ENCODE results near the gene TTLL12. TPM values are rescaled to one million over a fixed set of nuclear protein-coding genes. Genes with fewer than 3 reads are reported as not detected.

Gene TTLL12
- total RNA-seq, 1 experiment from 2014 or later = 100 TPM

- intact Hi-C loops (cut with micrococcal nuclease) = no loop called here
- RAD21 ChIA-PET (ENCODE audit: low non-redundant PET in 1 of 2, low total read pairs in 2 of 2, uncharacterized antibody in 2 of 2, unreplicated experiment in 2 of 2) = no interaction called here
- Histone ChIP-seq H3K9me2 (ENCODE audit: insufficient read depth) (no peaks in the 10 kb centered on the region), H3K4me1 (ENCODE audit: control insufficient read depth in 1 of 2, insufficient read depth in 2 of 2, low read length in 2 of 2) (peaks cover 5 to 25% of the 10 kb centered on the region in 2 experiments; a peak in 2 of 4 replicates), H3K79me2 (ENCODE audit: insufficient read depth, low read length) (peaks cover 20% of the 10 kb centered on the region), H3K36me3 (ENCODE audit: control insufficient read depth in 1 of 2, insufficient read depth in 2 of 2, low read length in 2 of 2) (no peaks in the 10 kb centered on the region), H3K4me2 (ENCODE audit: low read length) (no peak overlapping the region), H3K9ac (ENCODE audit: low read length) (no peak overlapping the region), H3K9me3 (ENCODE audit: control insufficient read depth in 1 of 2, insufficient read depth in 1 of 2, low read depth in 1 of 2, low read length in 2 of 2) (no peaks in the 10 kb centered on the region), H4K20me1 (ENCODE audit: insufficient read depth) (no peaks in the 10 kb centered on the region), H3K27me3 (ENCODE audit: insufficient read depth, low read length) (no peaks in the 10 kb centered on the region), H3K27ac (ENCODE audit: low read depth, low read length) (no peak overlapping the region), H3K4me3 (replicated peaks in 1 of 2; ENCODE audit: low read depth in 1 of 2, low read length in 2 of 2) (no peak overlapping the region), H2AFZ (ENCODE audit: low read depth, low read length, poor library complexity, severe bottlenecking) (no peak overlapping the region)
- POLR2A ChIA-PET = no interaction called here
- DNase-seq (ENCODE audit: low read depth, low spot score) = no peak
- no TSS peak for BruUV-seq (replicated peaks)
- CTCF ChIA-PET = no interaction called here
- ATAC-seq = no peak
- TF ChIP-seq TCF7L2 (IDR thresholded peaks at IDR 0.05; ENCODE audit: borderline replicate concordance, extremely low read depth, insufficient read depth, insufficient read length) (no peak), RAD21 (IDR thresholded peaks at IDR 0.05; ENCODE audit: low read depth) (no peak), ELF1 (IDR thresholded peaks at IDR 0.05; ENCODE audit: borderline replicate concordance, low read depth) (no peak), POLR2AphosphoS5 (IDR thresholded peaks at IDR 0.05; ENCODE audit: low read depth, low read length) (no peak), YY1 (IDR thresholded peaks at IDR 0.05; ENCODE audit: extremely low read depth, insufficient replicate concordance, low read depth, low read length) (no peak), ATF3 (IDR thresholded peaks at IDR 0.05) (no peak), SP1 (IDR thresholded peaks at IDR 0.05; ENCODE audit: low read depth) (no peak), CBX3 (IDR thresholded peaks at IDR 0.05; ENCODE audit: low read depth) (no peak), MAX (IDR thresholded peaks at IDR 0.05) (no peak), FOSL1 (IDR thresholded peaks at IDR 0.05; ENCODE audit: low read depth) (no peak), SIN3A (IDR thresholded peaks at IDR 0.05; ENCODE audit: low read depth) (no peak), EZH2phosphoT487 (IDR thresholded peaks at IDR 0.05; ENCODE audit: borderline replicate concordance) (no peak), ZBTB33 (IDR thresholded peaks at IDR 0.05; ENCODE audit: extremely low read depth, insufficient replicate concordance, low read length) (no peak), CEBPB (IDR thresholded peaks at IDR 0.05; ENCODE audit: low read depth) (no peak), JUND (IDR thresholded peaks at IDR 0.05) (no peak)
- TF ChIP-seq, protein P1, sequence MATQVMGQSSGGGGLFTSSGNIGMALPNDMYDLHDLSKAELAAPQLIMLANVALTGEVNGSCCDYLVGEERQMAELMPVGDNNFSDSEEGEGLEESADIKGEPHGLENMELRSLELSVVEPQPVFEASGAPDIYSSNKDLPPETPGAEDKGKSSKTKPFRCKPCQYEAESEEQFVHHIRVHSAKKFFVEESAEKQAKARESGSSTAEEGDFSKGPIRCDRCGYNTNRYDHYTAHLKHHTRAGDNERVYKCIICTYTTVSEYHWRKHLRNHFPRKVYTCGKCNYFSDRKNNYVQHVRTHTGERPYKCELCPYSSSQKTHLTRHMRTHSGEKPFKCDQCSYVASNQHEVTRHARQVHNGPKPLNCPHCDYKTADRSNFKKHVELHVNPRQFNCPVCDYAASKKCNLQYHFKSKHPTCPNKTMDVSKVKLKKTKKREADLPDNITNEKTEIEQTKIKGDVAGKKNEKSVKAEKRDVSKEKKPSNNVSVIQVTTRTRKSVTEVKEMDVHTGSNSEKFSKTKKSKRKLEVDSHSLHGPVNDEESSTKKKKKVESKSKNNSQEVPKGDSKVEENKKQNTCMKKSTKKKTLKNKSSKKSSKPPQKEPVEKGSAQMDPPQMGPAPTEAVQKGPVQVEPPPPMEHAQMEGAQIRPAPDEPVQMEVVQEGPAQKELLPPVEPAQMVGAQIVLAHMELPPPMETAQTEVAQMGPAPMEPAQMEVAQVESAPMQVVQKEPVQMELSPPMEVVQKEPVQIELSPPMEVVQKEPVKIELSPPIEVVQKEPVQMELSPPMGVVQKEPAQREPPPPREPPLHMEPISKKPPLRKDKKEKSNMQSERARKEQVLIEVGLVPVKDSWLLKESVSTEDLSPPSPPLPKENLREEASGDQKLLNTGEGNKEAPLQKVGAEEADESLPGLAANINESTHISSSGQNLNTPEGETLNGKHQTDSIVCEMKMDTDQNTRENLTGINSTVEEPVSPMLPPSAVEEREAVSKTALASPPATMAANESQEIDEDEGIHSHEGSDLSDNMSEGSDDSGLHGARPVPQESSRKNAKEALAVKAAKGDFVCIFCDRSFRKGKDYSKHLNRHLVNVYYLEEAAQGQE (IDR thresholded peaks at IDR 0.05; ENCODE audit: low read depth) = no peak
- TF ChIP-seq, protein P2, sequence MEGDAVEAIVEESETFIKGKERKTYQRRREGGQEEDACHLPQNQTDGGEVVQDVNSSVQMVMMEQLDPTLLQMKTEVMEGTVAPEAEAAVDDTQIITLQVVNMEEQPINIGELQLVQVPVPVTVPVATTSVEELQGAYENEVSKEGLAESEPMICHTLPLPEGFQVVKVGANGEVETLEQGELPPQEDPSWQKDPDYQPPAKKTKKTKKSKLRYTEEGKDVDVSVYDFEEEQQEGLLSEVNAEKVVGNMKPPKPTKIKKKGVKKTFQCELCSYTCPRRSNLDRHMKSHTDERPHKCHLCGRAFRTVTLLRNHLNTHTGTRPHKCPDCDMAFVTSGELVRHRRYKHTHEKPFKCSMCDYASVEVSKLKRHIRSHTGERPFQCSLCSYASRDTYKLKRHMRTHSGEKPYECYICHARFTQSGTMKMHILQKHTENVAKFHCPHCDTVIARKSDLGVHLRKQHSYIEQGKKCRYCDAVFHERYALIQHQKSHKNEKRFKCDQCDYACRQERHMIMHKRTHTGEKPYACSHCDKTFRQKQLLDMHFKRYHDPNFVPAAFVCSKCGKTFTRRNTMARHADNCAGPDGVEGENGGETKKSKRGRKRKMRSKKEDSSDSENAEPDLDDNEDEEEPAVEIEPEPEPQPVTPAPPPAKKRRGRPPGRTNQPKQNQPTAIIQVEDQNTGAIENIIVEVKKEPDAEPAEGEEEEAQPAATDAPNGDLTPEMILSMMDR (IDR thresholded peaks at IDR 0.05 in 2 of 3, conservative IDR thresholded peaks at IDR 0.05 in 1 of 3; ENCODE audit: borderline replicate concordance in 1 of 3, insufficient read depth in 1 of 3, low read depth in 2 of 3, low read length in 2 of 3) = no peak
Observed at GRCh38 chr22:43118953-43119458, 67.9 kb downstream of the TTLL12 start.

Data from HCT116 (cell line).